PC-3 (cell line): ENCODE data around the gene RBBP5. TPM values are rescaled to one million over a fixed set of nuclear protein-coding genes. Genes with fewer than 3 reads are reported as not detected.

Source experiments
- ATAC-seq: fragments of 200-7000 bp; cut with Tn5 transposase; 2 replicates; pipeline ENCODE4 v1.9.1; 2020; ENCODE audit warnings: mild to moderate bottlenecking, moderate library complexity
- BruUV-seq: library from RNA; stranded (reverse); fragments of 400-500 nt; replicated peaks from 2 replicates; lab custom pipeline; 2021; lab: Mats Ljungman, UMichigan
- CTCF ChIA-PET: fragments of 300-600 bp; sonication (Branson Sonifier 250); formaldehyde crosslinking; loops from one replicate; lab custom pipeline; 2022; ENCODE audit warnings: antibody characterized with exemption; lab: Charles Lee
- POLR2A ChIA-PET: fragments of 300-600 bp; sonication (Branson Sonifier 250); formaldehyde crosslinking; loops from one replicate; lab custom pipeline; 2022; ENCODE audit warnings: antibody characterized with exemption; ENCODE audit not compliant: unreplicated experiment; lab: Charles Lee
- DNase-seq: peaks from one replicate; pipeline ENCODE4 v3.0.0-alpha.2; 2015
- H2AFZ ChIP-seq: fragments of 300-600 bp; sonication (generic); 2 replicates; pipeline ENCODE4 v1.6.0; 2016; ENCODE audit warnings: antibody characterized with exemption, low read length
- H3F3A ChIP-seq: fragments of 300-600 bp; sonication (generic); one replicate; pipeline ENCODE4 v1.6.0; 2017; ENCODE audit warnings: antibody characterized with exemption, low read length, control low read depth, mild to moderate bottlenecking; ENCODE audit not compliant: unreplicated experiment
- H3K27ac ChIP-seq: fragments of 300-600 bp; sonication (generic); 2 replicates; pipeline ENCODE4 v1.5.1; 2016; ENCODE audit warnings: mild to moderate bottlenecking, low read length
- H3K27me3 ChIP-seq: fragments of 300-600 bp; sonication (generic); 2 replicates; pipeline ENCODE4 v1.6.1; 2016; ENCODE audit warnings: low read length, mixed read lengths
- H3K36me3 ChIP-seq: fragments of 300-600 bp; sonication (generic); 2 replicates; pipeline ENCODE4 v1.6.1; 2016; ENCODE audit warnings: low read depth, mixed run types, low read length, mixed read lengths
- H3K4me1 ChIP-seq: fragments of 300-600 bp; sonication (generic); 2 replicates; pipeline ENCODE4 v1.5.1; 2016; ENCODE audit warnings: low read length; ENCODE audit not compliant: insufficient read depth
- H3K4me2 ChIP-seq: fragments of 300-600 bp; sonication (generic); 2 replicates; pipeline ENCODE4 v1.6.0; 2016; ENCODE audit warnings: low read length
- H3K4me3 ChIP-seq: fragments of 300-600 bp; sonication (generic); 2 replicates; pipeline ENCODE4 v1.5.1; 2016; ENCODE audit warnings: mild to moderate bottlenecking, low read length, mixed read lengths
- H3K79me2 ChIP-seq: fragments of 300-600 bp; sonication (generic); 2 replicates; pipeline ENCODE4 v1.6.1; 2017; ENCODE audit warnings: low read length, mixed read lengths
- H3K9ac ChIP-seq: fragments of 300-600 bp; sonication (generic); 2 replicates; pipeline ENCODE4 v1.6.0; 2016; ENCODE audit warnings: mild to moderate bottlenecking, low read length
- H3K9me2 ChIP-seq: fragments of 300-600 bp; sonication (generic); replicated peaks from 2 replicates; pipeline ENCODE4 v1.6.1; 2016; ENCODE audit warnings: mixed run types, low read length, mixed read lengths
- H3K9me3 ChIP-seq: fragments of 300-600 bp; sonication (generic); 2 replicates; pipeline ENCODE4 v1.6.1; 2016; ENCODE audit warnings: low read length, mixed read lengths
- H4K20me1 ChIP-seq: fragments of 300-600 bp; sonication (generic); 2 replicates; pipeline ENCODE4 v1.6.1; 2016; ENCODE audit warnings: low read length, mixed read lengths
- EZH2 ChIP-seq: fragments of 300-600 bp; sonication (generic); IDR thresholded peaks from one replicate; pipeline ENCODE4 v1.6.1; 2017; ENCODE audit warnings: antibody characterized with exemption, mild to moderate bottlenecking, low read length; ENCODE audit not compliant: unreplicated experiment
- EZH2phosphoT487 ChIP-seq: fragments of 300-600 bp; sonication (generic); IDR thresholded peaks from 2 replicates; pipeline ENCODE4 v1.6.1; 2018; ENCODE audit warnings: mild to moderate bottlenecking, antibody characterized with exemption, low read length, borderline replicate concordance
- intact Hi-C: fragments of 100-400 bp; cut with micrococcal nuclease; formaldehyde crosslinking; loops from 2 replicates; pipeline ENCODE4 v1.9.0; 2023
- total RNA-seq: library from RNA; depleted of rRNA; stranded (reverse); fragments of >200 nt; gene quantifications from 2 replicates; pipeline ENCODE4 v1.2.3, GENCODE V29; 2014
- TF ChIP-seq, protein P1 (sequence below): fragments of 300-600 bp; sonication (generic); conservative IDR thresholded peaks from 2 replicates; pipeline ENCODE4 v1.5.1; 2017; ENCODE audit warnings: antibody characterized with exemption, low read depth, mild to moderate bottlenecking, low read length

Gene RBBP5
- total RNA-seq, 1 experiment from 2014 or later: 41.7 TPM

- no peak overlapping the region for H3K27ac ChIP-seq
- BruUV-seq: no TSS peak
- POLR2A ChIA-PET: no interaction called here
- H3K4me1 ChIP-seq: no peaks in the 10 kb centered on the region
- no peaks in the 10 kb centered on the region for H3F3A ChIP-seq
- H4K20me1 ChIP-seq: no peaks in the 10 kb centered on the region
- no peak overlapping the region for H3K9ac ChIP-seq
- H3K9me2 ChIP-seq: no peaks in the 10 kb centered on the region
- DNase-seq (no peak), ATAC-seq (no peak)
- H2AFZ ChIP-seq: no peak overlapping the region
- H3K9me3 ChIP-seq: no peaks in the 10 kb centered on the region
- H3K27me3 ChIP-seq: peaks cover 91% of the 10 kb centered on the region
- no peaks in the 10 kb centered on the region for H3K79me2 ChIP-seq
- intact Hi-C loops: no loop called here
- no peak for TF ChIP-seq EZH2
- no peak overlapping the region for H3K4me3 ChIP-seq
- no peak overlapping the region for H3K4me2 ChIP-seq
- CTCF ChIA-PET: interaction anchor here (1.6 kb wide), 1 partner anchor 9 kb away, joined by 5 read pairs; no protein-coding TSS in a partner anchor
- H3K36me3 ChIP-seq: no peaks in the 10 kb centered on the region
Measured at GRCh38 chr1:205052690-205053089, 69.1 kb downstream of the RBBP5 start.

DNA sequence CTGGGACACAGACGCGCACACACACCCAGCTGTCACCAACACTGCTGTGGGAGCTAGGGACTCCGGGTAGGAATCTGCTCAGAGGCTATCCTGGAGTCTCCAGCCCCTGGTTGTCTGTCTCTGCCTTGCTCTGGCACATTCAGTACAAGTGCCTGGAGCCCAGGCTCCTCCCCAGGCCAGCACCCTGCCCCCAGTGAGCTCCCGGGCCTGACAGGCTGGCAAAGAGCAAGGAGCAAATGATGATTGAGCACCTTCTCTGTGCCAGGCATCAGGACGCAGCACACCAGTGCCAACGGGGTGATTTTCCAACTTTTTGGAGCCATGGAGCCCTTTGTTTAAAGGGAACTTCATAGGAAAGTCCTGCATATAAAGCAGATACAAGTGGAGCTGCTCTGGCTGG lies 72.3 kb downstream of the RBBP5 start:
- no peaks in the 10 kb centered on the region for H3K9me2 ChIP-seq
- no peak overlapping the region for H3K4me2 ChIP-seq
- H3K9me3 ChIP-seq: no peaks in the 10 kb centered on the region
- no peaks in the 10 kb centered on the region for H3F3A ChIP-seq
- H3K27me3 ChIP-seq: peaks cover 99% of the 10 kb centered on the region
- no peak overlapping the region for H2AFZ ChIP-seq
- TF ChIP-seq EZH2: no peak
- TF ChIP-seq, protein P1, sequence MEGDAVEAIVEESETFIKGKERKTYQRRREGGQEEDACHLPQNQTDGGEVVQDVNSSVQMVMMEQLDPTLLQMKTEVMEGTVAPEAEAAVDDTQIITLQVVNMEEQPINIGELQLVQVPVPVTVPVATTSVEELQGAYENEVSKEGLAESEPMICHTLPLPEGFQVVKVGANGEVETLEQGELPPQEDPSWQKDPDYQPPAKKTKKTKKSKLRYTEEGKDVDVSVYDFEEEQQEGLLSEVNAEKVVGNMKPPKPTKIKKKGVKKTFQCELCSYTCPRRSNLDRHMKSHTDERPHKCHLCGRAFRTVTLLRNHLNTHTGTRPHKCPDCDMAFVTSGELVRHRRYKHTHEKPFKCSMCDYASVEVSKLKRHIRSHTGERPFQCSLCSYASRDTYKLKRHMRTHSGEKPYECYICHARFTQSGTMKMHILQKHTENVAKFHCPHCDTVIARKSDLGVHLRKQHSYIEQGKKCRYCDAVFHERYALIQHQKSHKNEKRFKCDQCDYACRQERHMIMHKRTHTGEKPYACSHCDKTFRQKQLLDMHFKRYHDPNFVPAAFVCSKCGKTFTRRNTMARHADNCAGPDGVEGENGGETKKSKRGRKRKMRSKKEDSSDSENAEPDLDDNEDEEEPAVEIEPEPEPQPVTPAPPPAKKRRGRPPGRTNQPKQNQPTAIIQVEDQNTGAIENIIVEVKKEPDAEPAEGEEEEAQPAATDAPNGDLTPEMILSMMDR: no peak
- TF ChIP-seq EZH2phosphoT487: no peak
- ATAC-seq (no peak), DNase-seq (no peak)
- intact Hi-C loops: no loop called here
- H3K4me3 ChIP-seq: no peak overlapping the region
- ChIA-PET POLR2A (no interaction called here), CTCF (no interaction called here)
- H3K27ac ChIP-seq: no peak overlapping the region
- no peak overlapping the region for H3K9ac ChIP-seq
- H3K4me1 ChIP-seq: no peaks in the 10 kb centered on the region
- BruUV-seq: no TSS peak
- no peaks in the 10 kb centered on the region for H4K20me1 ChIP-seq
- no peaks in the 10 kb centered on the region for H3K79me2 ChIP-seq
- H3K36me3 ChIP-seq: no peaks in the 10 kb centered on the region

- ChIA-PET CTCF (interaction anchor here (1.5 kb wide), 1 partner anchor 13 kb away, joined by 6 read pairs; no protein-coding TSS in a partner anchor), POLR2A (no interaction called here)
- Histone ChIP-seq H3K36me3 (no peaks in the 10 kb centered on the region), H3K9me2 (no peaks in the 10 kb centered on the region), H3K4me2 (no peak overlapping the region), H3F3A (no peaks in the 10 kb centered on the region), H3K9ac (no peak overlapping the region), H3K4me3 (no peak overlapping the region), H3K27me3 (peaks cover 100% of the 10 kb centered on the region), H3K27ac (no peak overlapping the region), H2AFZ (no peak overlapping the region), H4K20me1 (no peaks in the 10 kb centered on the region), H3K9me3 (no peaks in the 10 kb centered on the region), H3K4me1 (no peaks in the 10 kb centered on the region), H3K79me2 (no peaks in the 10 kb centered on the region)
- intact Hi-C loops: no loop called here
- TF ChIP-seq, protein P1: no peak
- TF ChIP-seq EZH2 (no peak), EZH2phosphoT487 (no peak)
- DNase-seq (no peak), ATAC-seq (no peak)
- BruUV-seq: no TSS peak
Measured at GRCh38 chr1:205048382-205048781, 73.4 kb downstream of the RBBP5 start.
